Activated CD8-positive, alpha-beta memory T cell treated with anti-CD3 and anti-CD28 coated beads for 36 hours (primary cell): Measurements from ENCODE around the gene ABHD5. TPM values are rescaled to one million over a fixed set of nuclear protein-coding genes. Genes with fewer than 3 reads are reported as not detected.

ENCODE experiments used
- CTCF ChIA-PET: fragments of 350-600 bp; sonication (Branson Sonifier 250); formaldehyde crosslinking; loops from one replicate; lab custom pipeline; 2021; ENCODE audit warnings: antibody characterized with exemption; lab: Charles Lee
- POLR2A ChIA-PET: fragments of 350-600 bp; sonication (Branson Sonifier 250); formaldehyde crosslinking; loops from one replicate; lab custom pipeline; 2021; ENCODE audit warnings: antibody characterized with exemption; lab: Charles Lee
- total RNA-seq, 2 experiments: library from RNA; stranded (reverse); gene quantifications; one replicate each; pipeline ENCODE4 v1.2.3, GENCODE V29; 2021

Gene ABHD5
- total RNA-seq, 2 experiments from 2014 or later = 14.3 to 14.8 TPM

GRCh38 chr3:43769097-43769884, 78.6 kb downstream of the ABHD5 start:
- CTCF ChIA-PET = interaction anchor here (1.4 to 1.7 kb wide), 2 partner anchors 10 to 429 kb away, joined by 6 to 8 read pairs; no protein-coding TSS in a partner anchor
- POLR2A ChIA-PET = no interaction called here

- ChIA-PET POLR2A (no interaction called here), CTCF (no interaction called here)
Measured at GRCh38 chr3:43769885-43770425, 79.2 kb downstream of the ABHD5 start.

- ChIA-PET CTCF (no interaction called here), POLR2A (no interaction called here)
Measured at GRCh38 chr3:43770426-43771103, 79.8 kb downstream of the ABHD5 start.

GRCh38 chr3:43771610-43772009, 80.9 kb downstream of the ABHD5 start:
- ChIA-PET POLR2A (no interaction called here), CTCF (no interaction called here)

GRCh38 chr3:43773273-43774094, 82.7 kb downstream of the ABHD5 start:
- CTCF ChIA-PET = no interaction called here
- POLR2A ChIA-PET = no interaction called here

GRCh38 chr3:43774799-43775198, 84.1 kb downstream of the ABHD5 start:
- CTCF ChIA-PET = no interaction called here
- POLR2A ChIA-PET = no interaction called here

GRCh38 chr3:43776101-43776500, 85.4 kb downstream of the ABHD5 start:
- ChIA-PET POLR2A (no interaction called here), CTCF (no interaction called here)

- CTCF ChIA-PET = no interaction called here
- POLR2A ChIA-PET = no interaction called here
Measured at GRCh38 chr3:43779850-43780249, 89.1 kb downstream of the ABHD5 start.

GRCh38 chr3:43782541-43782940, 91.8 kb downstream of the ABHD5 start:
- CTCF ChIA-PET = no interaction called here
- POLR2A ChIA-PET = no interaction called here

Other genes with a start within 250 kb of the ABHD5 start
- gene ANO10, start 68.9 kb upstream of the ABHD5 start, total RNA-seq = 10 to 100 TPM in 1 of 2 experiments, 1 to 10 TPM in 1; 8.6 to 12.2 TPM